Mammary epithelial cell (primary cell): Measurements from ENCODE around the gene ZNF862.

Experiments
- EZH2 ChIP-seq: IDR thresholded peaks from 2 replicates; pipeline ENCODE4 v1.6.1; 2012; ENCODE audit warnings: low read length, inconsistent platforms, borderline replicate concordance
- TF ChIP-seq, protein P1 (sequence below), 2 donors: IDR thresholded peaks in 1 of 2; conservative IDR thresholded peaks in 1 of 2; 2 replicates each; pipeline ENCODE4 v1.5.1; 2011 to 2012; ENCODE audit warnings: inconsistent platforms in 2 of 2, low read length in 2 of 2, mild to moderate bottlenecking in 2 of 2, control low read depth in 1 of 2, low read depth in 1 of 2; ENCODE audit not compliant: insufficient read depth in 1 of 2; ENCODE audit errors: extremely low read depth in 1 of 2

- TF ChIP-seq, protein P1, sequence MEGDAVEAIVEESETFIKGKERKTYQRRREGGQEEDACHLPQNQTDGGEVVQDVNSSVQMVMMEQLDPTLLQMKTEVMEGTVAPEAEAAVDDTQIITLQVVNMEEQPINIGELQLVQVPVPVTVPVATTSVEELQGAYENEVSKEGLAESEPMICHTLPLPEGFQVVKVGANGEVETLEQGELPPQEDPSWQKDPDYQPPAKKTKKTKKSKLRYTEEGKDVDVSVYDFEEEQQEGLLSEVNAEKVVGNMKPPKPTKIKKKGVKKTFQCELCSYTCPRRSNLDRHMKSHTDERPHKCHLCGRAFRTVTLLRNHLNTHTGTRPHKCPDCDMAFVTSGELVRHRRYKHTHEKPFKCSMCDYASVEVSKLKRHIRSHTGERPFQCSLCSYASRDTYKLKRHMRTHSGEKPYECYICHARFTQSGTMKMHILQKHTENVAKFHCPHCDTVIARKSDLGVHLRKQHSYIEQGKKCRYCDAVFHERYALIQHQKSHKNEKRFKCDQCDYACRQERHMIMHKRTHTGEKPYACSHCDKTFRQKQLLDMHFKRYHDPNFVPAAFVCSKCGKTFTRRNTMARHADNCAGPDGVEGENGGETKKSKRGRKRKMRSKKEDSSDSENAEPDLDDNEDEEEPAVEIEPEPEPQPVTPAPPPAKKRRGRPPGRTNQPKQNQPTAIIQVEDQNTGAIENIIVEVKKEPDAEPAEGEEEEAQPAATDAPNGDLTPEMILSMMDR (conservative IDR thresholded peaks at IDR 0.05 in 1 of 2, IDR thresholded peaks at IDR 0.05 in 1 of 2; ENCODE audit: extremely low read depth in 1 of 2, insufficient read depth in 1 of 2, low read depth in 1 of 2, low read length in 2 of 2) = no peak
- TF ChIP-seq EZH2 = no peak
Measured at GRCh38 chr7:149826344-149827088, 11.7 kb upstream of the ZNF862 start.
